Measurements from ENCODE around the gene FBXW7.

The FBXW7 gene

DNA sequence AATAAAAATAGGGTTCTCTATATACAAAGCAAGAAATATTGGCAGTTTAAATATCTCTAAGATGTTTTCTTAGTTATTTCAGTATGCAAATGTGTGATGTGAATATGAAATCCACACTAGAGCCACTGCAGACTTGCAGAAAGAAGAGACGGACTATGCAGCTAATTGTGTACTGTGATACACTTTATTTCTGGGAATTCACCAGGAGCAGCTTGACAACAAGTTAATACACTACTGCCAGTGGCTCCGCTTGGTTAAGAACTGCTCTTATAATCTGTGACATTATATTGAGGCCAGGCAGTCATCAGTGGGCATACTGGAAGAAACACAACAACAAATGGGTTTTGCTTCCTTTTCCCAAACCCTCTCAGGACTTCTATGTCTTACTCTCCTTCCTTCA, 172.0 kb downstream of the FBXW7 start:
- peaks cover 5% of the 10 kb centered on the region for H3K4me1 Mint-ChIP-seq
- TF ChIP-seq CTCF (IDR thresholded peaks at IDR 0.05; ENCODE audit: unreplicated experiment in 3 of 3): no peak
- peaks cover 13% of the 10 kb centered on the region for H3K36me3 Mint-ChIP-seq (ENCODE audit: low read depth)
- H3K4me3 Mint-ChIP-seq: no peak overlapping the region
- no peak overlapping the region for H3K27ac Mint-ChIP-seq
- no peaks in the 10 kb centered on the region for H3K9me3 Mint-ChIP-seq
- H3K27me3 Mint-ChIP-seq (ENCODE audit: low read depth): no peaks in the 10 kb centered on the region

GRCh38 chr4:152363086-152363485, 172.8 kb downstream of the FBXW7 start:
- Mint-ChIP-seq H3K9me3 (no peaks in the 10 kb centered on the region), H3K4me1 (peaks cover 2% of the 10 kb centered on the region), H3K36me3 (ENCODE audit: low read depth) (peaks cover 13% of the 10 kb centered on the region), H3K4me3 (no peak overlapping the region), H3K27me3 (ENCODE audit: low read depth) (no peaks in the 10 kb centered on the region), H3K27ac (no peak overlapping the region)
- TF ChIP-seq CTCF (IDR thresholded peaks at IDR 0.05; ENCODE audit: unreplicated experiment in 3 of 3): no peak

DNA sequence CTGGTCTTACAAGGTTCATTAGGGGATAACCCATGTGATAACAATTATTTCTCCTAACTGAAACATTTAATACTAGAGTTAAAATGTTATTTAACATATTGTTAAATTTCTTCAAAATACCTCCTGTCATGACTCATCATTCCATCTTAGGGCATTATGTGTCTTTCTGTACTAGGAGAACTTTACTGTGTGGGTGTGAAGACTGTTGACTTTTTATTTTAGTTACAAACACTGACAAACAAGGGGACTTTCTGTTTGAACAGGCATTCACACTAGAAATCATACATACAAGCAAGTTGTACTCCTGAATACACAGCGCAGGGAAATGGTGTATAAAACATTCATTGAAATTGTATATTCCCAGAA, 175.9 kb downstream of the FBXW7 start:
- H3K36me3 Mint-ChIP-seq (ENCODE audit: low read depth): peaks cover 3% of the 10 kb centered on the region
- no peak for TF ChIP-seq CTCF (IDR thresholded peaks at IDR 0.05; ENCODE audit: unreplicated experiment in 3 of 3)
- no peaks in the 10 kb centered on the region for H3K4me1 Mint-ChIP-seq
- H3K27ac Mint-ChIP-seq: no peak overlapping the region
- H3K27me3 Mint-ChIP-seq (ENCODE audit: low read depth): no peaks in the 10 kb centered on the region
- no peak overlapping the region for H3K4me3 Mint-ChIP-seq
- H3K9me3 Mint-ChIP-seq: no peaks in the 10 kb centered on the region

- H3K27ac Mint-ChIP-seq: no peak overlapping the region
- no peaks in the 10 kb centered on the region for H3K36me3 Mint-ChIP-seq (ENCODE audit: low read depth)
- no peak for TF ChIP-seq CTCF (IDR thresholded peaks at IDR 0.05; ENCODE audit: unreplicated experiment in 3 of 3)
- no peaks in the 10 kb centered on the region for H3K4me1 Mint-ChIP-seq
- H3K4me3 Mint-ChIP-seq: no peak overlapping the region
- no peaks in the 10 kb centered on the region for H3K27me3 Mint-ChIP-seq (ENCODE audit: low read depth)
- no peaks in the 10 kb centered on the region for H3K9me3 Mint-ChIP-seq
Observed at GRCh38 chr4:152359208-152360044, 176.5 kb downstream of the FBXW7 start.

- Mint-ChIP-seq H3K4me1 (peaks cover 4% of the 10 kb centered on the region), H3K9me3 (no peaks in the 10 kb centered on the region), H3K4me3 (no peak overlapping the region), H3K27ac (no peak overlapping the region), H3K36me3 (ENCODE audit: low read depth) (no peaks in the 10 kb centered on the region), H3K27me3 (ENCODE audit: low read depth) (no peaks in the 10 kb centered on the region)
- TF ChIP-seq CTCF (IDR thresholded peaks at IDR 0.05; ENCODE audit: unreplicated experiment in 3 of 3): no peak
Observed at GRCh38 chr4:152357206-152357605, 178.7 kb downstream of the FBXW7 start.

DNA sequence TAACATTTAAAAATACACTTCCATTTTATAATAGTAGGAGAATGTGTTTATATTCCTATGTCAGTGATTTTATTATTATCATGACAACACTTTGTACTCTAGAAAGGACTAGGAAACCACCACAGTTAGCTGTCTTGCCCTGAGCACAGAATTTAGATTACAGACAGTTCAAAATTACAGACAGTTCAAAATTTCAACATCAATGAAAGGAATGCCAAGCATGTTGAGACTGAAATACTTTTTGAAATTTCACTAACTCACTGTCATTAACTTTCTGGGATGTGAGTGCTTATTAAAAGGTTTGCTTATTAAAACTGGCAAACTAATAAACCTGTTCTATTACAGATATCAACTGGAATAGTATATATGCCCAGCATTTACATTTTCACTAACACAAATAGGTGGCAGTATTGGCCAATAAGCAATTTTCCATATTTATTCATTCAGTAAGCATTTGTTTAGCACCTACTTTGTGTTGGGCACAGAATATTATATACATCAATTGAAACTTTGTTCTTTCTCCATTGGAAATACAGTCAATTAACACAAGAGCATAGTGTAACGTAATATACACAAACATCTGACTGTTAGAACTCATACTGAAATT, 179.4 kb downstream of the FBXW7 start:
- Mint-ChIP-seq H3K27me3 (ENCODE audit: low read depth) (no peaks in the 10 kb centered on the region), H3K4me1 (peaks cover 5% of the 10 kb centered on the region), H3K27ac (no peak overlapping the region), H3K36me3 (ENCODE audit: low read depth) (no peaks in the 10 kb centered on the region), H3K9me3 (no peaks in the 10 kb centered on the region), H3K4me3 (no peak overlapping the region)
- no peak for TF ChIP-seq CTCF (IDR thresholded peaks at IDR 0.05; ENCODE audit: unreplicated experiment in 3 of 3)
